Natural killer cell treated with Interleukin-12 subunit alpha and Interleukin-12 subunit beta and Interleukin-15 and Interleukin-18, amount 100 ng/mL, for 72 hours (primary cell): ENCODE results near the gene FMNL2. TPM values are rescaled to one million over a fixed set of nuclear protein-coding genes. Genes with fewer than 3 reads are reported as not detected.
"Not testable (repeated sequence)": the region's sequence is repeated elsewhere in the genome, so short reads cannot be mapped to it uniquely, and the experiment has no call there.

Experiments used
- ATAC-seq, 2 donors: fragments of 150-1000 bp; cut with Tn5 transposase in 1 of 2; sonication (Bioruptor Pico), chemical (Tn5 transposase) in 1 of 2; 2 replicates each; pipeline ENCODE4 v1.10.0; 2021
- DNase-seq: peaks from one replicate; pipeline ENCODE4 v3.0.0; 2022; ENCODE audit warnings: low spot score
- H3K27ac Mint-ChIP-seq, 2 donors: 1 replicate in 1 of 2; 2 replicates in 1 of 2; pipeline ENCODE4 v1.8.0; 2022; ENCODE audit warnings: mixed read lengths in 2 of 2, mild to moderate bottlenecking in 1 of 2, moderate library complexity in 1 of 2
- H3K27me3 Mint-ChIP-seq, 2 donors: 1 replicate in 1 of 2; 2 replicates in 1 of 2; pipeline ENCODE4 v1.8.0; 2022; ENCODE audit warnings: mixed read lengths in 2 of 2
- H3K36me3 Mint-ChIP-seq: one replicate; pipeline ENCODE4 v1.8.0; 2022; ENCODE audit warnings: mixed read lengths
- H3K4me1 Mint-ChIP-seq, 2 donors: 1 replicate in 1 of 2; 2 replicates in 1 of 2; pipeline ENCODE4 v1.8.0; 2022; ENCODE audit warnings: low read depth in 2 of 2, mixed read lengths in 2 of 2, mild to moderate bottlenecking in 1 of 2
- H3K4me3 Mint-ChIP-seq: one replicate; pipeline ENCODE4 v1.8.0; 2022; ENCODE audit warnings: mixed read lengths
- H3K9me3 Mint-ChIP-seq: 2 replicates; pipeline ENCODE4 v1.8.0; 2022; ENCODE audit warnings: mixed read lengths
- total RNA-seq, 2 donors: library from RNA; stranded (reverse); gene quantifications; one replicate each; pipeline ENCODE4 v1.2.3, GENCODE V29; 2022

FMNL2 gene
- under 1 TPM; 0.48 to 0.70 TPM for total RNA-seq

- DNase-seq: peak; percentile 66
These were observed at the start of gene FMNL2 for GRCh38 chr2:152335016-152335725. TSS of gene FMNL2 (plus strand) at chr2:152335174.

GRCh38 chr2:152292991-152293390 lies 42.0 kb upstream of the FMNL2 start:
- H3K4me3 Mint-ChIP-seq: no peak overlapping the region
- H3K9me3 Mint-ChIP-seq: no peaks in the 10 kb centered on the region
- ATAC-seq (no peak), DNase-seq (no peak)
- no peak overlapping the region for H3K27ac Mint-ChIP-seq
- H3K27me3 Mint-ChIP-seq: peaks cover 2 to 5% of the 10 kb centered on the region in 2 donors
- H3K4me1 Mint-ChIP-seq: no peaks in the 10 kb centered on the region
- no peaks in the 10 kb centered on the region for H3K36me3 Mint-ChIP-seq

More at GRCh38 chr2:152335016-152335725, at the start of gene FMNL2:
- peak within 1 kb of the TSS; percentile 85 for H3K4me3 Mint-ChIP-seq
- H3K36me3 Mint-ChIP-seq: no peaks in the 10 kb centered on the region
- H3K4me1 Mint-ChIP-seq: peaks cover 12 to 17% of the 10 kb centered on the region in 2 donors
- peak; percentile 81 to 84 for ATAC-seq
- peaks cover 38 to 48% of the 10 kb centered on the region in 2 donors for H3K27me3 Mint-ChIP-seq
- H3K27ac Mint-ChIP-seq: no peak within 1 kb of the TSS
- H3K9me3 Mint-ChIP-seq: no peaks in the 10 kb centered on the region

- ATAC-seq (no peak), DNase-seq (no peak)
- Mint-ChIP-seq H3K27ac (no peak overlapping the region), H3K9me3 (no peaks in the 10 kb centered on the region), H3K27me3 (peaks cover 9 to 13% of the 10 kb centered on the region in 2 donors), H3K36me3 (no peaks in the 10 kb centered on the region), H3K4me1 (no peaks in the 10 kb centered on the region), H3K4me3 (no peak overlapping the region)
These were observed 37.3 kb upstream of the FMNL2 start for GRCh38 chr2:152297715-152298114.

- ATAC-seq (no peak), DNase-seq (no peak)
- H3K4me3 Mint-ChIP-seq: no peak overlapping the region
- H3K4me1 Mint-ChIP-seq: no peaks in the 10 kb centered on the region
- H3K36me3 Mint-ChIP-seq: no peaks in the 10 kb centered on the region
- no peak overlapping the region for H3K27ac Mint-ChIP-seq
- no peaks in the 10 kb centered on the region for H3K9me3 Mint-ChIP-seq
- H3K27me3 Mint-ChIP-seq: peaks cover 15 to 20% of the 10 kb centered on the region in 2 donors
These were observed 36.2 kb upstream of the FMNL2 start for GRCh38 chr2:152298754-152299153.

GRCh38 chr2:152301131-152301530 lies 33.8 kb upstream of the FMNL2 start:
- Mint-ChIP-seq H3K27me3 (peaks cover 22 to 28% of the 10 kb centered on the region in 2 donors), H3K9me3 (no peaks in the 10 kb centered on the region), H3K4me3 (no peak overlapping the region), H3K36me3 (no peaks in the 10 kb centered on the region), H3K4me1 (no peaks in the 10 kb centered on the region), H3K27ac (no peak overlapping the region)
- no peak for ATAC-seq
- DNase-seq: no peak

GRCh38 chr2:152303951-152304350 lies 31.0 kb upstream of the FMNL2 start:
- no peak for DNase-seq
- no peak for ATAC-seq
- Mint-ChIP-seq H3K27me3 (peaks cover 22 to 28% of the 10 kb centered on the region in 2 donors), H3K9me3 (no peaks in the 10 kb centered on the region), H3K27ac (no peak overlapping the region), H3K4me3 (no peak overlapping the region), H3K36me3 (no peaks in the 10 kb centered on the region), H3K4me1 (no peaks in the 10 kb centered on the region)

GRCh38 chr2:152304836-152305235 lies 30.1 kb upstream of the FMNL2 start:
- no peak for DNase-seq
- no peaks in the 10 kb centered on the region for H3K36me3 Mint-ChIP-seq
- ATAC-seq: no peak
- H3K4me3 Mint-ChIP-seq: no peak overlapping the region
- H3K27me3 Mint-ChIP-seq: peaks cover 22 to 28% of the 10 kb centered on the region in 2 donors
- no peaks in the 10 kb centered on the region for H3K4me1 Mint-ChIP-seq
- H3K9me3 Mint-ChIP-seq: no peaks in the 10 kb centered on the region
- H3K27ac Mint-ChIP-seq: no peak overlapping the region

- Mint-ChIP-seq H3K4me1 (no peaks in the 10 kb centered on the region), H3K4me3 (no peak overlapping the region), H3K27me3 (peaks cover 15 to 18% of the 10 kb centered on the region in 2 donors), H3K9me3 (no peaks in the 10 kb centered on the region), H3K36me3 (no peaks in the 10 kb centered on the region), H3K27ac (no peak overlapping the region)
- ATAC-seq: no peak
- no peak for DNase-seq
These were observed 27.1 kb upstream of the FMNL2 start for GRCh38 chr2:152307863-152308262.

- Mint-ChIP-seq H3K27ac (no peak overlapping the region), H3K4me1 (no peaks in the 10 kb centered on the region), H3K4me3 (no peak overlapping the region), H3K27me3 (peaks cover 2 to 8% of the 10 kb centered on the region in 2 donors), H3K36me3 (no peaks in the 10 kb centered on the region), H3K9me3 (no peaks in the 10 kb centered on the region)
- ATAC-seq: no peak
- no peak for DNase-seq
These were observed 25.4 kb upstream of the FMNL2 start for GRCh38 chr2:152309352-152310214.

- Mint-ChIP-seq H3K27me3 (peaks cover 0 to 29% of the 10 kb centered on the region in 2 donors), H3K36me3 (no peaks in the 10 kb centered on the region), H3K4me1 (no peaks in the 10 kb centered on the region), H3K27ac (no peak overlapping the region), H3K9me3 (no peaks in the 10 kb centered on the region), H3K4me3 (no peak overlapping the region)
- ATAC-seq: peak in 1 of 2 donors; percentile 15
- DNase-seq: no peak
These were observed 15.0 kb upstream of the FMNL2 start for GRCh38 chr2:152319822-152320570.

- H3K4me3 Mint-ChIP-seq: no peak overlapping the region
- H3K27ac Mint-ChIP-seq: no peak overlapping the region
- ATAC-seq (peak in 1 of 2 donors; percentile 24), DNase-seq (no peak)
- peaks cover 0 to 29% of the 10 kb centered on the region in 2 donors for H3K27me3 Mint-ChIP-seq
- no peaks in the 10 kb centered on the region for H3K9me3 Mint-ChIP-seq
- no peaks in the 10 kb centered on the region for H3K36me3 Mint-ChIP-seq
- H3K4me1 Mint-ChIP-seq: no peaks in the 10 kb centered on the region
These were observed 14.2 kb upstream of the FMNL2 start for GRCh38 chr2:152320814-152321213.

GRCh38 chr2:152322222-152322621 lies 12.8 kb upstream of the FMNL2 start:
- no peaks in the 10 kb centered on the region for H3K9me3 Mint-ChIP-seq
- no peak for ATAC-seq

GRCh38 chr2:152325126-152325525 lies 9.8 kb upstream of the FMNL2 start:
- not testable (repeated sequence) for ATAC-seq, DNase-seq, H3K4me1 Mint-ChIP-seq, H3K4me3 Mint-ChIP-seq, H3K36me3 Mint-ChIP-seq, H3K9me3 Mint-ChIP-seq, H3K27ac Mint-ChIP-seq
- H3K27me3 Mint-ChIP-seq: peaks cover 0 to 26% of the 10 kb centered on the region in 2 donors

More at GRCh38 chr2:152322222-152322621, 12.8 kb upstream of the FMNL2 start:
- no peak overlapping the region for H3K27ac Mint-ChIP-seq
- no peak overlapping the region for H3K4me3 Mint-ChIP-seq
- no peaks in the 10 kb centered on the region for H3K4me1 Mint-ChIP-seq
- peaks cover 0 to 25% of the 10 kb centered on the region in 2 donors for H3K27me3 Mint-ChIP-seq
- no peaks in the 10 kb centered on the region for H3K36me3 Mint-ChIP-seq
- no peak for DNase-seq
